Immature natural killer cell (primary cell): ENCODE data around the gene KDM4B. TPM values are rescaled to one million over a fixed set of nuclear protein-coding genes. Genes with fewer than 3 reads are reported as not detected.
A peak's percentile ranks its signal among the peaks of the same experiment; 100 is the strongest.
"Not testable (repeated sequence)": the region's sequence is repeated elsewhere in the genome, so short reads cannot be mapped to it uniquely, and the experiment has no call there.

ENCODE experiments used
- DNase-seq, 3 donors: peaks; one replicate each; pipeline ENCODE4 v3.0.0; 2022; ENCODE audit warnings: mixed read lengths in 1 of 3
- H3K27ac Mint-ChIP-seq, 6 donors: one replicate each; pipeline ENCODE4 v1.8.0; 2020; ENCODE audit warnings: mixed read lengths in 6 of 6, mild to moderate bottlenecking in 5 of 6, inconsistent platforms in 4 of 6, moderate library complexity in 3 of 6
- H3K27me3 Mint-ChIP-seq, 3 donors: one replicate each; pipeline ENCODE4 v1.8.0; 2020 to 2021; ENCODE audit warnings: low read depth in 3 of 3, mild to moderate bottlenecking in 3 of 3, mixed read lengths in 3 of 3, moderate library complexity in 3 of 3, inconsistent platforms in 1 of 3
- H3K36me3 Mint-ChIP-seq, 3 donors: one replicate each; pipeline ENCODE4 v1.8.0; 2020; ENCODE audit warnings: mixed read lengths in 3 of 3, inconsistent platforms in 2 of 3, mild to moderate bottlenecking in 2 of 3
- H3K4me1 Mint-ChIP-seq, 2 donors: one replicate each; pipeline ENCODE4 v1.8.0; 2020; ENCODE audit warnings: inconsistent platforms in 2 of 2, mild to moderate bottlenecking in 2 of 2, mixed read lengths in 2 of 2, moderate library complexity in 1 of 2
- H3K4me3 Mint-ChIP-seq, 5 donors: one replicate each; pipeline ENCODE4 v1.8.0; 2020; ENCODE audit warnings: mild to moderate bottlenecking in 5 of 5, mixed read lengths in 5 of 5, inconsistent platforms in 3 of 5, moderate library complexity in 3 of 5
- H3K9me3 Mint-ChIP-seq, 6 donors: one replicate each; pipeline ENCODE4 v1.8.0; 2020; ENCODE audit warnings: mild to moderate bottlenecking in 6 of 6, mixed read lengths in 6 of 6, inconsistent platforms in 4 of 6, moderate library complexity in 3 of 6
- polyA plus RNA-seq, 3 donors: library from polyadenylated mRNA; unstranded; fragments of 300-500 nt; fragmentation: Illumina TruSeq; gene quantifications; one replicate each; pipeline ENCODE4 v1.2.3, GENCODE V29; 2021

The KDM4B gene
- polyA plus RNA-seq, 3 donors from 2014 or later, result 4.3 to 22.4 (median 6.7) TPM

DNA sequence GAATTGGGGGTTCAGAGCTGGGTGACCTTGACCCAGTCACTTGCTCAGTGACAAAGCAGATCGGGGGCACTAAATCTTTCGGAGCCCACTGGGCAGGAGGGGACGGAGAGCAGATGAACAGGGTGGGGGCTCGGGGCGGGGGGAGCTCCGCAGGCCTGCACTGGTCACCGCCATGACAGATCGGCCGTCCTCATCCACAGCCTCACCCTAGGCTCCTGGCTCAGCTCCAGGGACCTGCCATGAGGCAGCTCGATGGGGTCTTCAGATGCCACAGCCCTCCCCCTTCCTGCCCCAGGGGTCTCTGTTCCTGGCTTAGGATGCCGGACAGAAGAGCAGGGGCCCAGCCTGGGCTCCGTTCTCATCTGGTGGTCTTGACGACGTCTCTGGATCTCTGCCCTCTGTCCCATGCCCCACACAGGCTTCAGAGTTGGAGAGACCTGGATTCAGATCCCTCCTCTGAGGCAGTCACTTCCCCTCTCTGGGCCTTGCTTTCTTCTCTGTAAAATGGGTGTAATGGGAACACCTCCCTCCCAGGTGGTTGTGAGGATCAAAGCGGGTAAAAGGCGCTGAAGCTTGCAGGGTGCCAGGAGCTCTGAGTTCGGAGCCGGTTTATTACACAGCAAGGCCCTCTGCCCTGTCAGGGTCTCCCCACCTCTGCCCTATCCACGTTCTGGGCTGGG, 3.0 kb downstream of the KDM4B start:
- DNase-seq, result no peak
- Mint-ChIP-seq H3K4me1 (peaks cover 54 to 74% of the 10 kb centered on the region in 2 donors), H3K36me3 (no peaks in the 10 kb centered on the region), H3K4me3 (peak overlapping the region in 2 of 5 donors; percentile 39 to 49), H3K9me3 (no peaks in the 10 kb centered on the region), H3K27me3 (peaks cover 5 to 13% (median 12%) of the 10 kb centered on the region in 3 donors), H3K27ac (peak overlapping the region in 2 of 6 donors; percentile 39 to 85)

DNA sequence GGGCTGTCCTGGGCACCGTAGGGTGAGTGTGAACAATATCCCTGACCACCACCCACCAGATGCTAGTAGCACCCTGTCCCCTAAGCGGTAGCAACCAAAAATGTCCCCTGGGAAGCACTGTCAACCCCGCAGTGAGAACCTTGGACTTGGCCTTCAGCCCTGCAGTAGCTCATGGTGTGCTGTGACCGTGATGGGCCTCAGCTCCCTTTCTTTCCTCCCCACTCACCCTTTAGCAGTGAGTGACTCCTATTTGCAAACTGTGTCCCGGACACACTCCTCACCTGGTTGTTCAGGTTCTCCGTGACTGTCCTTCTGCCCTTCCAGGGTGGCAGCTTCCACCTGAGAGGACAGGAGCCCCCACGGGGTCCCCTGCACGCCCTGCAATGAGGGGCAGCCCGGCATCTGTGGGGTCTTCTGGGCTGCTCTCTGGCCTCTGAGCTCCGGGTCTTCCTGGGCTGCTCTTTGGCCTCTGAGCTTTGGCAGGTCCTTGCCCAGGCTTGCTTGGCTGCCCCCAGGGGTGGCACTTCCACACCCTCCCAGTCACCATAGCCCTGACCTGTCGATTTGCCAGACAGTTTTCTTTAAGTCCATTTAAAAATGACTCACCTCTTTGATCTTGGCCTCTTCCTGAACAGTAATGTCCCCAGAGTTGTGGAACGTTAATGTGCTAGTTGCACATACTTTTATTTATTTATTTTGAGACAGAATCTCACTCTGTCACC, 3.8 kb downstream of the KDM4B start:
- peaks cover 59 to 71% of the 10 kb centered on the region in 2 donors for H3K4me1 Mint-ChIP-seq
- no peaks in the 10 kb centered on the region for H3K9me3 Mint-ChIP-seq
- DNase-seq, result no peak
- H3K4me3 Mint-ChIP-seq, result no peak overlapping the region
- H3K27me3 Mint-ChIP-seq, result peaks cover 5 to 13% (median 12%) of the 10 kb centered on the region in 3 donors
- no peaks in the 10 kb centered on the region for H3K36me3 Mint-ChIP-seq
- peak overlapping the region in 3 of 6 donors; percentile 34 to 77 (median 45) for H3K27ac Mint-ChIP-seq

DNA sequence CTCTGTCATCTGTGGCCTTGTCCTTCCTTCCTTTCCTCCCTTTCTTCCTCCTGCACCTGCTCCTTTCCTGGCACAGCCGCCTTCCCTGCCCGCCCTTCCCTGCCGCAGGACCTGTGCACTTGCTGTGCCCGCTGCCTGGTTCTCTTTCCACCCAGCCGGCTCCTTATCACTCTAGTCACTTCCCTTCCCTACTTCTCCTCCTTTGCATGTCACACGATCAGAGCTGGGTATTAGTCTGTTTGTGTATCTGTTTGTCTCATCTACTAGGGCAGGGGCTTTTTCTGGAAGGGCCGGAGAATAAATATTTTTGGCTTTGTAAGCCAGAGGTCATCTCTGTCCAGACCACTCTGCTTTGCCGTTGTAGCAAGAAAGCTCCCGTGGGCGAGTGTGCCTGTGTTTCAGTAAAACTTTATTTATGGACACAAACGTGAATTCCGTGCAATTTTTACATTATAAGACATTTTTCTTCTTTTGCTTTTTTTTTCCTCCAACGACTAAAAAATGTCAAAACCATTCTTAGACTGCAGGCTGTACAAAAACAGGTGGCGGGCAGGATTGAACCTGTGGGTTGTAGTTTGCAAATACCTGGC, 6.1 kb downstream of the KDM4B start:
- Mint-ChIP-seq H3K27me3 (peaks cover 2 to 4% (median 2%) of the 10 kb centered on the region in 3 donors), H3K4me1 (peaks cover 58 to 63% of the 10 kb centered on the region in 2 donors), H3K9me3 (no peaks in the 10 kb centered on the region), H3K4me3 (peak overlapping the region in 2 of 5 donors; percentile 10 to 45), H3K27ac (peak overlapping the region; percentile 5 to 92 (median 71)), H3K36me3 (no peaks in the 10 kb centered on the region)
- DNase-seq, result no peak

DNA sequence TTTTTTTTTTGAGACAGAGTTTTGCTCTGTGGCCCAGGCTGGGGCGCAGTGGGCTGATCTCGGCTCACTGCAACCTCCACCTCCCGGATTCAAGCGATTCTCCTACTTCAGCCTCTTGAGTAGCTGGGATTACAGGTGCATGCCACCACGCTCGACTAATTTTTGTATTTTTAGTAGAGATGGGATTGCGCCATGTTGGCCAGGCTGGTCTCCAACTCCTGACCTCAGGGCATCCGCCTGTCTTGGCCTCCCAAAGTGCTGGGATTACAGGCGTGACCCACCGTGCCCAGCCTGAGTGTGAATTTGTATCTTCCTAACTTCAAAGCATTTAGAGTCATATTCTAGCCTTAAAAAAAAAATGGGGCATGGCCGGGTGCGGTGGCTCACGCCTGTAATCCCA, 6.7 kb downstream of the KDM4B start:
- H3K36me3 Mint-ChIP-seq, H3K4me3 Mint-ChIP-seq, H3K27me3 Mint-ChIP-seq, DNase-seq, H3K9me3 Mint-ChIP-seq: not testable (repeated sequence)
- Mint-ChIP-seq H3K27ac (peak overlapping the region in 4 of 6 donors; percentile 79 to 96 (median 90)), H3K4me1 (peaks cover 54 to 57% of the 10 kb centered on the region in 2 donors)

DNA sequence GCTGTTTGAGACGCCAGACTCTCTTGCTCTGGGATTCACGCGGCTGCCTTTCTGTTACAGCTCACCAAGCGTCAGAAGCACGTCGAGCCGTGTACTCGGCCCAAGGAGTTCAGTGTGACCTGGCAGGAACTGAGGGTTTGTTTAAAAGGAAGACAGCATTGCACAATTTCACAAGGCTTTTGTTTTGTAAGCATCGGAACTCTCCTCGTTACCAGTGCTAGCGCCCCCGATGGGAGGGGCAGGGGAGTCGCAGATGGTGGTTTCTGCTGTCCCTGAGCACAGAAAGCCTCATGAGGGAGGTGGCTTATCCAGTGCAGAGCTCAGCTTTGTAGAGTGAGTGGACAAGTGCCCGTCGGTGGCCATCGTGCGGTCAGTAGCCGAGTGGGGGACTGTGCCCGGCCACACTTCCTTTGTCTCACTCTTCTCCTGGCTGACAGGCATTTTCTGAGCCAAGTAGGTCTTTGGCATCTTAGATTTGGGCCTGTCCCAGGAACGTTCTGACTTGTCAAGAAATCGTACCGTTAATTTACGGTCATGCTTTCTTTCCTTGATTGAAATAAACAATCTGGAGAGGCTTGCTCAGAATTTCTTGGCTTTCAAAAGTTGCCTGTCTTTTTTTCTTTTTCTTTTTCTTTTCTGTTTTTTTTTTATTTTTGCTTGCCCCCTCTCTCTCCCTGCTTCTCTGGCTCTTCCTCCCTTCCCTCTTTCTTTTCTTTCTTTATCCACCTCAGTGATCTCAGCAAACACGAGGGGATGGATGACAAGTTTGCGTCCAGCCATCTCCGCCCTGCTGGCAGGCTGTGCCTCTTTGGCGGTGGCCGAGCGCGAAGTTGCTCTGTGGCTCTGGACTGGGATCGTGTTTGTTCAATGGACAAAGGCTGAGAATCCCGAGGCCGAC, 7.7 kb downstream of the KDM4B start:
- Mint-ChIP-seq H3K36me3 (no peaks in the 10 kb centered on the region), H3K4me3 (peak overlapping the region; percentile 47 to 70 (median 63)), H3K27me3 (peaks cover 0 to 2% (median 0%) of the 10 kb centered on the region in 3 donors), H3K4me1 (peaks cover 46 to 47% of the 10 kb centered on the region in 2 donors), H3K9me3 (no peaks in the 10 kb centered on the region), H3K27ac (peak overlapping the region; percentile 79 to 96 (median 90))
- peak; percentile 64 to 77 (median 70) for DNase-seq

DNA sequence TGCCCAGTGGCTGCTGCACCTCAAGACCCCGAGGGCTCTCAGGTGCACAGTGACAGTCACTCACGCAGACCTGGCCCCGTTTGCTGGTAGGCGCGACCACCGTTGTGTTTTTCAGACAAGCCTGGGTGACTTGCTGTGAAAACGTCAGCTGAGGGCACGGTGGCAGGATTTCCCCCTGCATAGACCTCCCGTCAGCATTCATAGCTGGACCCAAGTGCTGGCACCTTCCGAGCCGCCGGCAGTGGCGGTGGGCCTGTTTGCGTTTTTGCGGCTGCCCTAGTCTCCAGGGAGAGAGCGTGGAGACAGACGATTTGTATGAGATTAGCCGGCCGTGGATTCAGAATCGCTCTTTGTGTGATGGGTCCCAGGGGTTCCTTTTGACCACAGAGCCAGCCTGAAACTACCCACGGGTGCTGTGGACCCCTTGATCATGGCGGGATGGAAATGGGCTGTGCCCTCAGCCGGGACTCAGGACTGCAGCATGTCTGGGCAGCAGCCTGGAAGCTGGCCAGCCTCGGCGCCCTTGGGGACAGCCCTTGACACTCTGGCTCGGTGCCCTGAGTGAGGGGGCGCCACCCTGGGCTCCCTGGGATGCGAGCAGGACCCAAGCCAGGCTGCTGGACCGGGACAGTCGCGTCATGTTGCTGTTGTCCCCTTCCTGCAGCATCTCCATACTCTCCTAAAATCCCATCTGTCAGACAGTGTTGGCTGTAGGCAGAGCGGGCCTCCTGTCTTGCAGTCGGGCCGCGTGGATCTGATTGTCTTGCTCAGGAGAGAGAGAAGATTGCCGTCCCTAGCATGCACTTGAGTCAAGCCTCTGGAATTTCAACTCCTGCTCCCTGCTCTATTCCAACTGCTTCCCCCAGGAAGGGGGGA, 8.6 kb downstream of the KDM4B start:
- Mint-ChIP-seq H3K4me1 (peaks cover 40 to 41% of the 10 kb centered on the region in 2 donors), H3K9me3 (no peaks in the 10 kb centered on the region), H3K4me3 (peak overlapping the region in 1 of 5 donors; percentile 70), H3K27ac (peak overlapping the region in 4 of 6 donors; percentile 46 to 96 (median 83)), H3K27me3 (peaks cover 0 to 3% (median 0%) of the 10 kb centered on the region in 3 donors), H3K36me3 (no peaks in the 10 kb centered on the region)
- no peak for DNase-seq

DNA sequence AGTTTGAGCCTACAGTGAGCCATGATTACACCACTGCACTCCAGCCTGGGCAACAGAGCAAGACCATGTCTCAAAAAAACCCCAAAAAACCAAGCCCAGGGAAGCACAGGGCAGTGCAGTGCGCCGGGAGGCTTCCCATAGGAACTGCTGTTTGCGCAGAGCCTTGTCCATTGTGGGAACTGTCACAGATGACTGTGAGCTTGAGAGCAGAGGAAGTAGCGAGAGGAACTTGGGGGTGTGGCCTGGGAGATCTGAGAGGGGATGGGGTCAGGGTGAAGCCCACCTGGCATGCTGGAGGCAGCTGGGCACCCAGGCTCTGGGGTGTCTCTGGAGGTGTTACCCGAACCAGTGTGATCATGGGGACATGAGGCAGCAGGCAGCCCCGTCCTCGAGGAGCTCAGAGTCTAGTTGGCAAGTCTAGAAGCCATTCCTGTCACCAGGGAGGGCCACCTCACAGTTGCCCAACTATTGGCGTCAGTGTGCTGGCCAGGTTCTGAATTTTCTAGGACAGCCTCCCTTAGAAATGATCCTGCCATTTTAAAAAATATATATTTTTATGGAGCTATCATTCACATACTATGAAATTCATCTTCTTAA, 10.4 kb downstream of the KDM4B start:
- H3K4me1 Mint-ChIP-seq, result peaks cover 33 to 38% of the 10 kb centered on the region in 2 donors
- no peak for DNase-seq
- H3K9me3 Mint-ChIP-seq, result no peaks in the 10 kb centered on the region
- peak overlapping the region in 3 of 6 donors; percentile 47 to 82 (median 70) for H3K27ac Mint-ChIP-seq
- peaks cover 0 to 2% (median 0%) of the 10 kb centered on the region in 3 donors for H3K27me3 Mint-ChIP-seq
- no peak overlapping the region for H3K4me3 Mint-ChIP-seq
- no peaks in the 10 kb centered on the region for H3K36me3 Mint-ChIP-seq

DNA sequence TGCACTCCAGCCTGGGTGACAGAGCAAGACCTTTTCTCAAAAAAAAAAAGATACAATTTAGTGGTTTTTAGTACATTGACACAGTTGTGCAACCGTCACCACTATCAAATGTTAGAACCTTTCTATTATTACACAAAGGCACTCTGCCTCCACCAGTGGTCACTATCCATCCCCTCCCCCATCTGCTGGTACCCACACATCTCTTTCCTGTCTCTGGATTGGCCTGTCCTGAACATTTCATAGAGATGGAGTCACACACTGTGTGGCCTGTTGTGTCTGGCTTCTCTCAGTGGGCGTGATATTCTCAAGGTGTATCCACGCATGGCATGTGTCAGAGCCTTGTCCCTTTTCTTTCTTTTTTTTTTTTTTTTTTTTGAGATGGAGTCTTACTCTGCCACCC, 11.2 kb downstream of the KDM4B start:
- Mint-ChIP-seq H3K27ac (no peak overlapping the region), H3K4me1 (peaks cover 30 to 36% of the 10 kb centered on the region in 2 donors), H3K36me3 (no peaks in the 10 kb centered on the region), H3K9me3 (no peaks in the 10 kb centered on the region), H3K27me3 (peaks cover 0 to 3% (median 0%) of the 10 kb centered on the region in 3 donors), H3K4me3 (no peak overlapping the region)
- no peak for DNase-seq

DNA sequence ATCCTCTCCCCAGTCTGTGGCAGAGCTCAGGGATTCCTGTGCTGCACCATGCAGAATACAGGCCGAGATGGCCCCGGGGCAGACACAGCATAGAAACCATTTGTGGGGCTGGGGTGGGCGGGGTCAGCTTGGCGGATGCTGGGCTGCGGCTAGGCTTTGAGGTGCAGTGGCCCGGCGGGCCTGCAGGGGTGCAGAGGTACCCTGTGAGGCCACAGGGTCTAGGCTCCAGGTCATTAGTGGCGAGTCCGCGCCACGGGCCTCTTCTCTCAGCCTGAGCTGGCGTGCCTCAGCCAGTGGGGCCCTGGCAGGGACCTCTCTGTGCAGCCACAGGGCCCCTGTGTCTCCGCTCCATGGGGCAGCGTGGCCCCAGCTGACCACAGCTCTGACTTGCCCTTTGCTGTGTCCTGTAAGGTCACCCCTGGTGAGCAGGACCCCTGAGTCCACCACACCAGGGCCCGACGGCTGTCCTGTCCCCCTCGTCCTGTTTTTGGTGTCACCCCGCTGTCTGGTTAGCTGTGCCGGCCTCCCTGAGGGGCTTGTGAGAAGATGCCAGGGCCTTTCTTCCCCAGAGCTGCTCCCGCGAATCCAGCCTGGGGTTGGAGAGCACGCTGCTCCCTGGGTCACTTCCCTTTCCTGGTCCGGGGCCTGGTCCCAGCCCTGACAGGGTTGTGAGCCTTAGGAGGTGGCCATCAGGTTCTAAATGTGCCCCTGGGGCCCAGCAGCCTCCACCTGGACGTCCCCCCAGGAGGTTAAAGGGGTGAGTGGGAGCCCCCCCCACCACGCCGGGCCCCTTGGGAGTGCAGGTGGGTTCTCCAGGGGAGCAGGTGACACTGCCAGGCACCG, 12.1 kb downstream of the KDM4B start:
- DNase-seq, result no peak
- peak overlapping the region in 1 of 6 donors; percentile 75 for H3K27ac Mint-ChIP-seq
- H3K4me1 Mint-ChIP-seq, result peaks cover 25 to 36% of the 10 kb centered on the region in 2 donors
- no peaks in the 10 kb centered on the region for H3K9me3 Mint-ChIP-seq
- H3K4me3 Mint-ChIP-seq, result no peak overlapping the region
- H3K36me3 Mint-ChIP-seq, result no peaks in the 10 kb centered on the region
- H3K27me3 Mint-ChIP-seq, result peaks cover 0 to 3% (median 0%) of the 10 kb centered on the region in 3 donors

DNA sequence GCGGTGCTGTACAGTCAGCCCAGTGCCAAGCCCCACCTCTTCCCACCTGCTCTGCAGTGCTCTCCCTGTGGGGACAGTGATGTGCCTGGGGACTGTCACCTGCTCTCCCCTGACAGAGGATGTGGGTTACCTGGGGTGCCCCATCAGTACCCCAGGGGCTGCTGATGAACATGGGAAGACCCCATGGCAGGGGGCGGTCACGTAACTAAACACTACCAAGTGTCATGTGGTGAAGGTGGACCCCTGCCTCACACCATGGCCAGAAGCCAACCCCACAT, 12.7 kb downstream of the KDM4B start:
- Mint-ChIP-seq H3K36me3 (no peaks in the 10 kb centered on the region), H3K4me1 (peaks cover 24 to 35% of the 10 kb centered on the region in 2 donors), H3K27me3 (peaks cover 0 to 3% (median 0%) of the 10 kb centered on the region in 3 donors), H3K9me3 (no peaks in the 10 kb centered on the region), H3K27ac (no peak overlapping the region), H3K4me3 (no peak overlapping the region)
- DNase-seq, result no peak

DNA sequence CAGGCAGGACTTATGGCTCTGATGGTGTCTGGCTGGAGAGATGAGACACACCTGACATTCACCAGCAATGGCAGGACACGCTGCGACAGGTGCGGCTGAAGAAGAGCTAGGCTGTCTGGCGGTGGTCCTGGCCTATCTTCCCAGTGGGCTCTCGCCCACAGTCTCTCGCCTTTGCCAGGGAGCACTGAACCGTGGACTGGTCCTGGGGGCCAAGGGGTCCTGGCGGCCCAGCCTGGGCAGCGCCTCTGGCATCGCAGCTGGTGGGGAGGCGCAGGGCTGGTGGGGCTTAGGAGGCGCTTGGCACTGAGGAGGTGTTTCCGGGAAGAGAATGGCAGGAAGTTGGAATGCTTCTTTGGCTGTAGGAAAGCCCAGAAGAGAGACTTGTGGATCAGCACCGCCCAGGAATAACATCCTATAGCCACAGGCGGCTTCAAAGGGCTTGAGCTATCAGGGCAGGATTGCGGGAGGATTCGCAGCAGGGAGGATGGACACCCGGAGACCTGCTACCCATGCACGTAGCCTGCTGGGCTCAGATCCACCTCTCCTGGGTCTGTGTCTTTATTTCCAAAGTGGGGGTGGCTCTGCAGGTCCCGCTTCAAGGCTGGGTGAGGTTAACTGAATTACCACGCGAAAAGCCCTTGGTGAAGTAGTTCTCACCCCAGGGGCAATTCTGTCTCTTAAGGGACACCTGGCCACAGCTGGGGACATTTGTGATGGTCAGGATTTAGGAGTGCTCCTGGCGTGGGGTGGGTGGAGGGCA, 14.6 kb downstream of the KDM4B start:
- Mint-ChIP-seq H3K36me3 (no peaks in the 10 kb centered on the region), H3K9me3 (no peaks in the 10 kb centered on the region), H3K4me1 (peaks cover 36 to 41% of the 10 kb centered on the region in 2 donors), H3K27ac (no peak overlapping the region), H3K27me3 (peaks cover 0 to 3% (median 2%) of the 10 kb centered on the region in 3 donors), H3K4me3 (no peak overlapping the region)
- DNase-seq, result no peak
